Activated CD4-positive, CD25-positive, alpha-beta regulatory T cell (primary cell): ENCODE results near the gene FBLIM1.
A peak's percentile ranks its signal among the peaks of the same experiment; 100 is the strongest.
"Not testable (repeated sequence)": the region's sequence is repeated elsewhere in the genome, so short reads cannot be mapped to it uniquely, and the experiment has no call there.

ENCODE experiments used
- DNase-seq, 4 experiments: peaks; one replicate each; lab custom pipeline; 2025; lab: John Stamatoyannopoulos, UW

Gene FBLIM1

DNA sequence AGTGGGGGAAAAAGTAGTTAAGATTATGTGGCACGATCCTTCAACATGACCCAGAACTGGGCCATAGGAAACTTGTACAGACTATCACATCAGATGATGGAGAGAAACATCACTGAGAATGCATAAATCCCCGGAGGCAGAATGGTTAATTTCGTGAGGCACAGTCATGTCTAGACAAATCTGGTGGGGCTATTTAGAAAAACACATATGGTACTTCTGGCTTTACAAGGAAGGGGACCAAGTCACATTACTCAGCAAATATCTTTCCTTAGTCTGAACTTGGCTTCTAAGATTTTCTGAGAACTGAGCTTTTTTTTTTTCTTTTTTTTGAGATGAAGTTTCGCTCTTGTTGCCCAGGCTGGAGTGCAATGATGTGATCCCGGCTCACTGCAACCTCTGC, 58.1 kb downstream of the FBLIM1 start:
- DNase-seq, result no peak

DNA sequence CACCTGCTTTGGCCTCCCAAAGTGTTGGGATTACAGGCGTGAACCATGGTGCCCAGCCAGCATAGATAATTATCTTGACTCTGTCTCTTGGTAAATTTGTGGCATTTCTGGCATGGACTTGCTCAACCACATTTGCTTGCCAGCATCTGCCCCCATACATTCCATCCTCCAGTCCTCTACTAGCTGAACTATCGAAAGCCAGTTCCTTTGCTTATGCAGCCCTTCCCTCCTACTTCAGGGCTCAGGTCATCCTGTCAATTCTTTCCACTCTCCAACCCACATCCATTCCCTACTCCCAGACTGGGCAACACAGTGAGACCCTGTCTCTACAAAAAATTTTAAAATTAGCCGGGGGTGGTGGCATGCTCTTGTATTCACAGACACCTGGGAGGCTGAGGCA, 61.9 kb downstream of the FBLIM1 start:
- no peak for DNase-seq

DNA sequence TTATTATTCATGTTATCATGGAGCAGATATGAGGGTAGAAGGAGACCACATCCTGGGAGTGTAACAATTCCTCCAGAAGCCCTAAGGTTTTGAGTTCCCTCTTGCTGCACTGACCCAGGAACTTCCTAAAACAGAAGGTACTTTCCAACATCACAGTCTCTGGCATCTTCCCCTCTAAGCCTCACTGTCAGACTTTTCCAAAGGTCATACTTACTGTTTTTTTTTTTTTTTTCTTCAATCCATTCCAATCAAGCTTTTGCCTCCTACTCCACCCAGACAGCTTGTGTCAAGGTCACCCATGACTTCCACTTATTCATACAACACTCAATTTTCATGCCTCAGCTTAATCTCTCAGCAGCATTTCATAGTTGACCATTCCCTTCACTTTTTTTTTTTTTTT, 67.2 kb downstream of the FBLIM1 start:
- DNase-seq, result no peak

DNA sequence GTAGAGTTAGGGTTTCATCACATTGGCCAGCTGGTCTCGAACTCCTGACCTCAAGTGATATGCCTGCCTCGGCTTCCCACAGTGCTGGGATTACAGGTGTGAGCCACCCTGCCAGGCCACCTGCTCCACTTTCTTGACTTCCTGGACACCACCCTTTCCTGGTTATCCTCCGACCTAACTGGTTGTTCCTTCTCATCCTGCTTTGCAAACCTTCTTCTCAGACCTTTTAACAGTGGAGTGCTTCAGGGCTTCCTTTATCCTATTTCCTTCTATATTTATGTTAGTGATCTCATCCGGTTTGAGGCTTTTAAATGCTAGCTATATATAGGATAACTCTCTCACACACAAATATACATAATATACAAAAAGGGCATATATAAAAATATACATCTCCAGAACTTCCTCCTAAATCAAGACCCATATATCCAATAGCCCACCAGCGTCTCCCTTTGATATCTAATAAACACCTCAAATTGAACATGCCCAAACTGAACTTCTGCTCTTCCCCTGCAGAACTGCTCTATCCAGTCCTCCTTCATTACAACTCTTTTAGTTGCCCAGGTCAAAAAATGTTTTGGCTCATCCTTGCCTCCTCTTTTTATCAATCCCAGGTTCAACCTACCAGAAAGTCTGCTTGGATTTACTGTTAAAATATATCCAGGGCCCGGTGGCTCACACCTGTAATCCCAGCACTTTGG, 68.4 kb downstream of the FBLIM1 start:
- no peak for DNase-seq

- DNase-seq, result not testable (repeated sequence)
Observed at GRCh38 chr1:15827567-15827966, 69.0 kb downstream of the FBLIM1 start.

- not testable (repeated sequence) for DNase-seq
Observed at GRCh38 chr1:15828931-15829330, 70.3 kb downstream of the FBLIM1 start.

GRCh38 chr1:15830258-15830657, 71.7 kb downstream of the FBLIM1 start:
- DNase-seq, result no peak

DNA sequence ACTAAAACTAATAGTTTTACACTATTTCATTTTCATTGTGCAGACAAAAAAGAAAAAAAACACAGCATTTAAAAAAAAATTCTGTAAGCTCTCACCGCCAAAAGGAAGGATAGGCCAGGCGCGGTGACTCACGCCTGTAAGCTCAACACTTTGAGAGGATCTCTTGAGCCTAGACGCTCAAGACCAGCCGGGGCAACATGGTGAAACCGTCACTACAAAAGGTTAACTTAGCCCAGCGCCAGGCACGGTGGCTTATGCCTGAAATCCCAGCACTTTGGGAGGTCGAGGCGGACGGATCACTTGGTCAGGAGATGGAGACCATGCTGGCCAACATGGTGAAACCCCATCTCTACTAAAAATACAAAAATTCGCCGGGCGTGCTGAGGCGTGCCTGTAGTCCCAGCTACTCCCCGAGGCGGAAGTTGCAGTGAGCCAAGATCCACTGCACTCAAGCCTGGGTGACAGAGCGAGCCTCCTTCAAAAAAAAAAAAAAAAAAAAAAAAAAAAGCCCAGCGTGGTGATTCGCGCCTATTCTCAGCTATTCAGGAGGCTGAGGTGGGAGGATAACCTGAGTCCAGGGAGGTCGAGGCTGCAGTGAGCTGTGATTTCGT, 74.6 kb downstream of the FBLIM1 start:
- DNase-seq, result peak in 3 of 4 experiments; percentile 7 to 25 (median 11)

GRCh38 chr1:15833842-15834405, 75.3 kb downstream of the FBLIM1 start:
- DNase-seq, result no peak

- DNase-seq, result peak; percentile 69 to 82 (median 76)
Observed at GRCh38 chr1:15834406-15835204, 76.0 kb downstream of the FBLIM1 start.

- peak in 3 of 4 experiments; percentile 35 to 55 (median 51) for DNase-seq
Observed at GRCh38 chr1:15835205-15835740, 76.7 kb downstream of the FBLIM1 start.

DNA sequence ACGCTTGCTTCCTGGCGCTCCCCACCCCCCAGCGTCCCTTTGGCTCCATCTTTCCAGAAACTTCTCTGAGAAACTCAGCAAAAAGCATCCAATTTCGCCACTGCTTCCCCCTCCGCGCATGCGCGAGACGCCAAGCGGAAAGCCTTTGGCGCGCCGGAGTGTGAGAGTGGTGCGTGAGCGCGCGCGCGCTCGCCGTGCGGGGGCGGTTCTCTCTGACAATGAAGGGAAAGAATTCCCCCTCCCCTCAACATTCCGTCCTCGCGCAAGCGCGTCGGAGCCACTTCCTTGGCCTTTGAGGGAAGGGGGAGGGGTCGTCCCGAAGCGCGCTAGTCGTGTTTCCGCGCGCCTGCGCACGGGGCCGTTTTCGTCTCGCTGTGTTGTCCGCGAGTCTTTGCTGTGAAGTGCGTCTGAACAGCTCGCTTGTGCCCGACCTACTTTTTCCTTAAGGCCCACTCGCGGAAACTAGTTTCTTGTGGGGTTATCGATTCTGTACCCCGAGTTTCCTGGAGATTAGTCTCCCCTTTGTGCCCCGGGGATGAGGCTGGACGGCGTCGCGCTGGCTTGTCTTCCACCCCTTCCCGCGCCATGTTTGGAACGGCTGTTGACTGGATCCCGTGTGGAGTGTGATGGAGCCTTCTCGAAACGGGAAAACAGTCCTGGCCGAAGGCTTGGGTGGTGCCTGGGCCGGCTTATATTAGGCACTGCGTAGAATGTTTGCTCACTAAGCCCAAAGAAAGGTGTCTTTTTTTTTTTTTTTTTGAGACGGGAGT, 77.3 kb downstream of the FBLIM1 start:
- DNase-seq, result peak; percentile 96 to 98 (median 97)
